Measurements from ENCODE around the gene DLAT. TPM values are rescaled to one million over a fixed set of nuclear protein-coding genes. Genes with fewer than 3 reads are reported as not detected.
"Not testable (repeated sequence)": the region's sequence is repeated elsewhere in the genome, so short reads cannot be mapped to it uniquely, and the experiment has no call there.

DLAT gene
- total RNA-seq, 2 donors from 2014 or later: 19.9 to 21.2 TPM

GRCh38 chr11:112086422-112087191 lies 61.4 kb downstream of the DLAT start, which contains the start of the genes SDHD and TIMM8B:
TSS of gene SDHD (plus strand) at chr11:112086873. CDS start at chr11:112086908, 35 bp downstream.
TSS of gene TIMM8B (minus strand) at chr11:112086756. CDS start at chr11:112086723, 33 bp downstream.
- DNase-seq (ENCODE audit: low spot score): peak; percentile 93
- Histone ChIP-seq H3K27ac (peak within 1 kb of the TSS; percentile 64 to 78), H3K27me3 (replicated peaks; ENCODE audit: insufficient read depth) (no peaks in the 10 kb centered on the region), H3K4me1 (replicated peaks) (no peaks in the 10 kb centered on the region), H3K4me3 (peak within 1 kb of the TSS; percentile 61 to 65), H3K9me3 (no peaks in the 10 kb centered on the region), H3K36me3 (peaks cover 4 to 11% of the 10 kb centered on the region in 2 donors)
- TF ChIP-seq POLR2A (IDR thresholded peaks at IDR 0.05) (peak; percentile 53), POLR2AphosphoS5 (IDR thresholded peaks at IDR 0.05) (peak; percentile 99), CTCF (IDR thresholded peaks at IDR 0.05) (peak in 3 of 4 experiments; percentile 13 to 50 (median 50))
- intact Hi-C loops (cut with DNase I): loop anchor here (5.0 kb wide), 2 partner anchors 154 to 209 kb away; partner anchors contain the start of genes CFAP68 and FDXACB1
- under 1% methylated on average over 45 of the region's 45 CpGs for WGBS

- H3K27me3 ChIP-seq (replicated peaks; ENCODE audit: insufficient read depth): no peaks in the 10 kb centered on the region
- H3K36me3 ChIP-seq: peaks cover 4 to 10% of the 10 kb centered on the region in 2 donors
- DNase-seq (ENCODE audit: low spot score): no peak
- 15% methylated on average over 10 of the region's 10 CpGs for WGBS
- H3K4me3 ChIP-seq: peak overlapping the region; percentile 61 to 65
- H3K4me1 ChIP-seq (replicated peaks): no peaks in the 10 kb centered on the region
- H3K9me3 ChIP-seq: no peaks in the 10 kb centered on the region
- TF ChIP-seq POLR2A (IDR thresholded peaks at IDR 0.05) (no peak), CTCF (IDR thresholded peaks at IDR 0.05) (no peak), POLR2AphosphoS5 (IDR thresholded peaks at IDR 0.05) (no peak)
- H3K27ac ChIP-seq: peak overlapping the region; percentile 64 to 78
- intact Hi-C loops (cut with DNase I): loop anchor here (5.0 kb wide), 2 partner anchors 155 to 210 kb away; partner anchors contain the start of genes CFAP68 and FDXACB1
Measured at GRCh38 chr11:112087212-112087611, 62.0 kb downstream of the DLAT start.

- H3K27ac ChIP-seq; H3K4me3 ChIP-seq; DNase-seq (ENCODE audit: low spot score); H3K27me3 ChIP-seq (replicated peaks; ENCODE audit: insufficient read depth); H3K9me3 ChIP-seq; intact Hi-C loops (cut with DNase I); H3K36me3 ChIP-seq; H3K4me1 ChIP-seq (replicated peaks): not testable (repeated sequence)
- WGBS: 95% methylated on average over 2 of the region's 2 CpGs
Measured at GRCh38 chr11:112095302-112095701, 70.1 kb downstream of the DLAT start.

GRCh38 chr11:112096194-112096593 lies 71.0 kb downstream of the DLAT start:
- Histone ChIP-seq H3K36me3 (peaks cover 0 to 1% of the 10 kb centered on the region in 2 donors), H3K9me3 (no peaks in the 10 kb centered on the region), H3K4me3 (no peak overlapping the region), H3K27me3 (replicated peaks; ENCODE audit: insufficient read depth) (no peaks in the 10 kb centered on the region), H3K27ac (no peak overlapping the region), H3K4me1 (replicated peaks) (no peaks in the 10 kb centered on the region)
- intact Hi-C loops (cut with DNase I): no loop called here
- TF ChIP-seq CTCF (IDR thresholded peaks at IDR 0.05) (no peak), POLR2A (IDR thresholded peaks at IDR 0.05) (no peak), POLR2AphosphoS5 (IDR thresholded peaks at IDR 0.05) (no peak)
- DNase-seq (ENCODE audit: low spot score): no peak

GRCh38 chr11:112097734-112098528 lies 72.7 kb downstream of the DLAT start:
- WGBS: 90% methylated on average over 11 of the region's 11 CpGs
- Histone ChIP-seq H3K27ac (no peak overlapping the region), H3K4me1 (replicated peaks) (no peaks in the 10 kb centered on the region), H3K9me3 (no peaks in the 10 kb centered on the region), H3K4me3 (no peak overlapping the region), H3K27me3 (replicated peaks; ENCODE audit: insufficient read depth) (no peaks in the 10 kb centered on the region), H3K36me3 (no peaks in the 10 kb centered on the region)
- DNase-seq (ENCODE audit: low spot score): no peak
- intact Hi-C loops (cut with DNase I): no loop called here
- no peak for TF ChIP-seq POLR2A (IDR thresholded peaks at IDR 0.05)
- no peak for TF ChIP-seq CTCF (IDR thresholded peaks at IDR 0.05)
- no peak for TF ChIP-seq POLR2AphosphoS5 (IDR thresholded peaks at IDR 0.05)
